Stimulated activated CD8-positive, alpha-beta memory T cell treated with anti-CD3 and anti-CD28 coated beads, Interleukin-15, amount 100 ng/mL, for 24 hours (primary cell): ENCODE data around the gene CDC6.
A peak's percentile ranks its signal among the peaks of the same experiment; 100 is the strongest.

ENCODE experiments used
- DNase-seq: peaks from one replicate; pipeline ENCODE4 v3.0.0-alpha.2; 2020; ENCODE audit warnings: low read depth

Gene CDC6

GRCh38 chr17:40311575-40311974, 23.9 kb downstream of the CDC6 start:
- DNase-seq, result no peak

GRCh38 chr17:40312131-40312731, 24.6 kb downstream of the CDC6 start:
- no peak for DNase-seq

- no peak for DNase-seq
These were observed 25.4 kb downstream of the CDC6 start for GRCh38 chr17:40312893-40313667.

- DNase-seq, result no peak
These were observed 26.2 kb downstream of the CDC6 start for GRCh38 chr17:40313668-40314583.

- peak; percentile 57 for DNase-seq
These were observed 26.9 kb downstream of the CDC6 start for GRCh38 chr17:40314584-40314956.

- no peak for DNase-seq
These were observed 27.5 kb downstream of the CDC6 start for GRCh38 chr17:40315206-40315605.

- DNase-seq, result no peak
These were observed 28.2 kb downstream of the CDC6 start for GRCh38 chr17:40315678-40316570.

- no peak for DNase-seq
These were observed 29.1 kb downstream of the CDC6 start for GRCh38 chr17:40316571-40317344.

- no peak for DNase-seq
These were observed 29.7 kb downstream of the CDC6 start for GRCh38 chr17:40317345-40317873.

- DNase-seq, result peak; percentile 68
These were observed 30.5 kb downstream of the CDC6 start for GRCh38 chr17:40317880-40318829.

- no peak for DNase-seq
These were observed 31.2 kb downstream of the CDC6 start for GRCh38 chr17:40318830-40319391.

GRCh38 chr17:40319651-40320540, 32.2 kb downstream of the CDC6 start:
- DNase-seq, result no peak

GRCh38 chr17:40320756-40321523, 33.3 kb downstream of the CDC6 start:
- no peak for DNase-seq

GRCh38 chr17:40321524-40321929, 33.8 kb downstream of the CDC6 start:
- DNase-seq, result no peak

GRCh38 chr17:40321961-40322357, 34.3 kb downstream of the CDC6 start:
- DNase-seq, result no peak

GRCh38 chr17:40322358-40323315, 35.0 kb downstream of the CDC6 start:
- DNase-seq, result peak; percentile 62
